Nephron progenitor cell (in vitro differentiated cells): ENCODE measurements around the gene CCL4.

Experiments used
- DNase-seq: peaks from one replicate; pipeline ENCODE4 v3.0.0; 2021
- H3K27ac Mint-ChIP-seq: 2 replicates; pipeline ENCODE4 v1.8.0; 2021; ENCODE audit warnings: mild to moderate bottlenecking, moderate library complexity, mixed read lengths
- H3K27me3 Mint-ChIP-seq: 2 replicates; pipeline ENCODE4 v1.8.0; 2021; ENCODE audit warnings: mild to moderate bottlenecking, low read depth, mixed read lengths; ENCODE audit not compliant: poor library complexity
- H3K36me3 Mint-ChIP-seq: 2 replicates; pipeline ENCODE4 v1.8.0; 2021; ENCODE audit warnings: low read depth, mixed read lengths
- H3K4me1 Mint-ChIP-seq: 2 replicates; pipeline ENCODE4 v1.8.0; 2021; ENCODE audit warnings: mixed read lengths
- H3K4me3 Mint-ChIP-seq: 2 replicates; pipeline ENCODE4 v1.8.0; 2021; ENCODE audit warnings: mild to moderate bottlenecking, moderate library complexity, mixed read lengths
- H3K9me3 Mint-ChIP-seq: 2 replicates; pipeline ENCODE4 v1.8.0; 2021; ENCODE audit warnings: mild to moderate bottlenecking, moderate library complexity, mixed read lengths
- CTCF ChIP-seq: fragments of 200-600 bp; sonication (generic); IDR thresholded peaks from 2 replicates; pipeline ENCODE4 v1.5.0; 2021; ENCODE audit warnings: antibody characterized with exemption

CCL4 gene

GRCh38 chr17:36144981-36145729, 41.5 kb downstream of the CCL4 start:
- no peak for DNase-seq
- H3K4me3 Mint-ChIP-seq = no peak overlapping the region
- H3K27ac Mint-ChIP-seq = no peak overlapping the region
- no peak for TF ChIP-seq CTCF
- no peaks in the 10 kb centered on the region for H3K36me3 Mint-ChIP-seq
- H3K27me3 Mint-ChIP-seq = peaks cover 8% of the 10 kb centered on the region
- H3K4me1 Mint-ChIP-seq = peaks cover 9% of the 10 kb centered on the region
- H3K9me3 Mint-ChIP-seq = no peaks in the 10 kb centered on the region

- Mint-ChIP-seq H3K27ac (no peak overlapping the region), H3K36me3 (no peaks in the 10 kb centered on the region), H3K9me3 (no peaks in the 10 kb centered on the region), H3K4me1 (peaks cover 9% of the 10 kb centered on the region), H3K4me3 (no peak overlapping the region), H3K27me3 (peaks cover 9% of the 10 kb centered on the region)
- no peak for DNase-seq
- TF ChIP-seq CTCF = no peak
These were observed 44.0 kb downstream of the CCL4 start for GRCh38 chr17:36147601-36148000.

- peaks cover 18% of the 10 kb centered on the region for H3K27me3 Mint-ChIP-seq
- TF ChIP-seq CTCF = peak; percentile 100
- DNase-seq = peak; percentile 80
These were observed 45.1 kb downstream of the CCL4 start for GRCh38 chr17:36148559-36149295.

GRCh38 chr17:36149296-36149820, 45.7 kb downstream of the CCL4 start:
- Mint-ChIP-seq H3K27me3 (peaks cover 24% of the 10 kb centered on the region), H3K9me3 (no peaks in the 10 kb centered on the region), H3K27ac (no peak overlapping the region), H3K4me3 (no peak overlapping the region), H3K4me1 (peaks cover 9% of the 10 kb centered on the region), H3K36me3 (no peaks in the 10 kb centered on the region)
- TF ChIP-seq CTCF = no peak
- no peak for DNase-seq

More at GRCh38 chr17:36148559-36149295, 45.1 kb downstream of the CCL4 start:
- Mint-ChIP-seq H3K4me3 (no peak overlapping the region), H3K4me1 (peaks cover 9% of the 10 kb centered on the region), H3K36me3 (no peaks in the 10 kb centered on the region), H3K27ac (no peak overlapping the region), H3K9me3 (no peaks in the 10 kb centered on the region)

- Mint-ChIP-seq H3K4me1 (peaks cover 9% of the 10 kb centered on the region), H3K4me3 (no peak overlapping the region), H3K27ac (no peak overlapping the region), H3K27me3 (peaks cover 36% of the 10 kb centered on the region), H3K36me3 (no peaks in the 10 kb centered on the region), H3K9me3 (no peaks in the 10 kb centered on the region)
- no peak for DNase-seq
- TF ChIP-seq CTCF = no peak
These were observed 48.4 kb downstream of the CCL4 start for GRCh38 chr17:36151891-36152638.
